Measurements from ENCODE around the gene CDH12. TPM values are rescaled to one million over a fixed set of nuclear protein-coding genes. Genes with fewer than 3 reads are reported as not detected.
"Not testable (repeated sequence)": the region's sequence is repeated elsewhere in the genome, so short reads cannot be mapped to it uniquely, and the experiment has no call there.

CDH12 gene
- polyA plus RNA-seq, 4 donors: 2.6 TPM; not detected in 3

DNA sequence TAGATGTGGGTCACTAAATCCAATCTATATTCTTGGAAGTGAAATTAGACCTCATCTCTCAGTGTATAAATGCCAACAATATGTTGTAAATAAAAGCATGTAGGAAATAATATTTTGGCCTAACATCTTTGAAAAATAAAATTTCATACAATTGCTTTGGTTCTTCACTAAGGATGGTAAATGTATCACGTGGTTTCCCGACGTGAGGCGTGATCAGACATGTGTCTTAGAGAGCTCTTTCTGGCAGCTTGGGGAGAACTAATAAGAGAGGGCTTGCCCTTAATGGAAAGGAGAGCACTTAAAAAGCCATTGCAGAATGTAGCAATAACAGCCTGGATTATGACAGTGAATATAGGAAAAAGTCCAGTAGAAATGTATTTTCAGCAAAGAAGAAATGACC, 602.6 kb downstream of the CDH12 start:
- no peaks in the 10 kb centered on the region for H3K4me1 ChIP-seq (ENCODE audit: control insufficient read depth in 3 of 3, insufficient read depth in 2 of 3, low read depth in 1 of 3, low read length in 2 of 3)
- no peak overlapping the region for H3K27ac ChIP-seq (ENCODE audit: low read depth in 1 of 3, low read length in 2 of 3)
- WGBS, 3 donors: 62 to 64% (median 63%) methylated on average over 4 of the region's 4 CpGs
- DNase-seq: no peak
- H3K4me3 ChIP-seq (ENCODE audit: low read depth in 1 of 3, low read length in 3 of 3): no peak overlapping the region
- H3K9me3 ChIP-seq (ENCODE audit: control insufficient read depth in 2 of 2, insufficient read depth in 1 of 2, low read depth in 1 of 2, low read length in 1 of 2): no peaks in the 10 kb centered on the region
- no peaks in the 10 kb centered on the region for H3K27me3 ChIP-seq (ENCODE audit: control insufficient read depth in 3 of 3, insufficient read depth in 3 of 3, low read length in 3 of 3)
- H3K36me3 ChIP-seq (ENCODE audit: control insufficient read depth in 3 of 3, insufficient read depth in 2 of 3, low read depth in 1 of 3, low read length in 3 of 3): no peaks in the 10 kb centered on the region
- no peak for FAIRE-seq

DNA sequence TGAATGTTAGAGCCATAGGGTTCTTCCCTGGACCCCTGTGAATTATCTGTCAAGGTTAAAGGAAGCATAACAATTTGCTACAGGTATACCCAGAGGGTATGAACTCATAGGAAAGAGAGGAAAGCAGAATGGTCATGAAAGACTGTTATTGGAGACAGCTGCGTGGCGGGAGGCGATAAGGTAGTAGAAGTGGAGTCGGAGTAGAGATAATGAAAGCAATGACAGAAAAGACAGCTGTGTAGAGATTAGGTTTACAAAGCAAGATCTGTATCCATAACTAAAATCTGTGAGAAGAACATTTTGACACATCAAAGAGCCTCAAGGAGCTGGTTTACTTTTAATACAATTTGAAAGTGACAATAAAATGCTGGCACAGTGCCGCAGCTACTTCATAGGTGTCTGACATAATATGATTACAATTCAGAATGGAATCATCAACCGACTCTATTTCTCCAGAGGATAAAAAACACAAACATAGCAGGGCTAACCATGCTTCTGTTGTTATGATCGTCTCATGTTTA, 603.9 kb downstream of the CDH12 start:
- Histone ChIP-seq H3K9me3 (ENCODE audit: control insufficient read depth in 2 of 2, insufficient read depth in 1 of 2, low read depth in 1 of 2, low read length in 1 of 2) (no peaks in the 10 kb centered on the region), H3K27me3 (ENCODE audit: control insufficient read depth in 3 of 3, insufficient read depth in 3 of 3, low read length in 3 of 3) (no peaks in the 10 kb centered on the region), H3K27ac (ENCODE audit: low read depth in 1 of 3, low read length in 2 of 3) (no peak overlapping the region), H3K4me1 (ENCODE audit: control insufficient read depth in 3 of 3, insufficient read depth in 2 of 3, low read depth in 1 of 3, low read length in 2 of 3) (no peaks in the 10 kb centered on the region), H3K36me3 (ENCODE audit: control insufficient read depth in 3 of 3, insufficient read depth in 2 of 3, low read depth in 1 of 3, low read length in 3 of 3) (no peaks in the 10 kb centered on the region), H3K4me3 (ENCODE audit: low read depth in 1 of 3, low read length in 3 of 3) (no peak overlapping the region)
- no peak for FAIRE-seq
- DNase-seq: no peak
- 48 to 79% (median 68%) methylated on average over 7 of the region's 7 CpGs for WGBS, 3 donors

DNA sequence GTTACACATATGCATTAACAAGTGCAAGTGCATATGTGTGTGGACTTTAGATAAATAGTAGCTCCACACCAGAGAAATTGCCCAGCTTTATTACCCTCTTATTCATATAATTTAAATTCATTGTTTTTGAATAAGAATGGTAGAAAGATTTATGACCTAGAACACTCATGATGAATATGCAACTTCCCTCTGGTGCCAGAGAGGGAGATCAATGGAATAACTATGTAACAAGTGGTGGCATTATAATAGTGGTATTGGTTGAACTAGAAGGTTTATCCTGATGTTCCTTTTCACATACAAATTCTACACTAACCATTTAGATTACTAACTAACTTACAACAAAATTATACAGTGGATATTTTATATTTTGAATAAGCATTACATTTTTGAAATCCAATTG, 607.4 kb downstream of the CDH12 start:
- H3K27ac ChIP-seq (ENCODE audit: low read depth in 1 of 3, low read length in 2 of 3): no peak overlapping the region
- no peak for FAIRE-seq
- H3K27me3 ChIP-seq (ENCODE audit: control insufficient read depth in 3 of 3, insufficient read depth in 3 of 3, low read length in 3 of 3): no peaks in the 10 kb centered on the region
- no peaks in the 10 kb centered on the region for H3K4me1 ChIP-seq (ENCODE audit: control insufficient read depth in 3 of 3, insufficient read depth in 2 of 3, low read depth in 1 of 3, low read length in 2 of 3)
- no peaks in the 10 kb centered on the region for H3K9me3 ChIP-seq (ENCODE audit: control insufficient read depth in 2 of 2, insufficient read depth in 1 of 2, low read depth in 1 of 2, low read length in 1 of 2)
- H3K4me3 ChIP-seq (ENCODE audit: low read depth in 1 of 3, low read length in 3 of 3): no peak overlapping the region
- DNase-seq: no peak
- no peaks in the 10 kb centered on the region for H3K36me3 ChIP-seq (ENCODE audit: control insufficient read depth in 3 of 3, insufficient read depth in 2 of 3, low read depth in 1 of 3, low read length in 3 of 3)

DNA sequence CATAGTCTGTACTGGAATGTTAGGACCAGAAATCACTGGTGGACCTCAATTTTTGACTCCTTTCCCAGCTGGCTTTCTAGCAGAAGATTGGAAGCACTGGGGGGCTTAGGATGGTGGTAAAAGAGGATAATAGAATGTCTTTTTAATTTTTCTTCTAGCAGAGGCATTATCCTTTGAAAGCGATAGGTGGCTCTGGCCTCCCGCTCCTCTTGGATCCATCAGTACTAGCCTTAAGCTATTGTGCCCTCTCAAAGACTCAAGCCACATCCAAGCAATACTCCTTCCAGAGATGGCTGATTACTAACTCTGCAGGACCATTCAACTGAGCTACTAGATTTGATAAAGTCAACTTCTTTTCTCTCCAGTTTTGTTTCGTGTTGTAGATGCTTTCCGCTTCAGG, 610.6 kb downstream of the CDH12 start:
- H3K4me1 ChIP-seq (ENCODE audit: control insufficient read depth in 3 of 3, insufficient read depth in 2 of 3, low read depth in 1 of 3, low read length in 2 of 3): no peaks in the 10 kb centered on the region
- H3K27ac ChIP-seq (ENCODE audit: low read depth in 1 of 3, low read length in 2 of 3): no peak overlapping the region
- no peaks in the 10 kb centered on the region for H3K27me3 ChIP-seq (ENCODE audit: control insufficient read depth in 3 of 3, insufficient read depth in 3 of 3, low read length in 3 of 3)
- FAIRE-seq (no peak), DNase-seq (no peak)
- WGBS, 3 donors: 71 to 79% (median 76%) methylated on average over 4 of the region's 4 CpGs
- H3K9me3 ChIP-seq (ENCODE audit: control insufficient read depth in 2 of 2, insufficient read depth in 1 of 2, low read depth in 1 of 2, low read length in 1 of 2): no peaks in the 10 kb centered on the region
- no peak overlapping the region for H3K4me3 ChIP-seq (ENCODE audit: low read depth in 1 of 3, low read length in 3 of 3)
- no peaks in the 10 kb centered on the region for H3K36me3 ChIP-seq (ENCODE audit: control insufficient read depth in 3 of 3, insufficient read depth in 2 of 3, low read depth in 1 of 3, low read length in 3 of 3)

DNA sequence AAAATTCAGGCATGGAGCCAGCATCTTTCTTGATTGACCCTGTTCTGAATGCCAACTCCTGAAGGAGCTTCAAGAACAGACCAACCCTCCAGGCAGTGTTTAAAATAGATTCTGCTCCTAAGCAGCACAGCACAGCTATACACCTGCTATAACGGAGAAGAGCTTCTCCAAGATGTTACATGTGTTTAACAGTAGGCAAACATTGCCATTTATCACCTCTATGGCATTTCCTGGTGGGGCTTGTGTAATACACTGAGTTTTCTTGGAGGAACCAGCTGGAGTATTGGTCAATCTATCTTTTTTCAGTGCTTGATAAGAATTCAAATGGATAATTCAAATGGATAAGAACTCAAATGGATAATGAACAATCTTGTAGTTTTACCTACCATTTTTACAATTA, 615.1 kb downstream of the CDH12 start:
- H3K27ac ChIP-seq (ENCODE audit: low read depth in 1 of 3, low read length in 2 of 3): no peak overlapping the region
- H3K27me3 ChIP-seq (ENCODE audit: control insufficient read depth in 3 of 3, insufficient read depth in 3 of 3, low read length in 3 of 3): no peaks in the 10 kb centered on the region
- no peak for FAIRE-seq
- no peak for DNase-seq
- H3K36me3 ChIP-seq (ENCODE audit: control insufficient read depth in 3 of 3, insufficient read depth in 2 of 3, low read depth in 1 of 3, low read length in 3 of 3): no peaks in the 10 kb centered on the region
- no peak overlapping the region for H3K4me3 ChIP-seq (ENCODE audit: low read depth in 1 of 3, low read length in 3 of 3)
- WGBS, 3 donors: 38 to 51% (median 41%) methylated on average over 1 of the region's 1 CpG
- H3K9me3 ChIP-seq (ENCODE audit: control insufficient read depth in 2 of 2, insufficient read depth in 1 of 2, low read depth in 1 of 2, low read length in 1 of 2): no peaks in the 10 kb centered on the region
- H3K4me1 ChIP-seq (ENCODE audit: control insufficient read depth in 3 of 3, insufficient read depth in 2 of 3, low read depth in 1 of 3, low read length in 2 of 3): no peaks in the 10 kb centered on the region

DNA sequence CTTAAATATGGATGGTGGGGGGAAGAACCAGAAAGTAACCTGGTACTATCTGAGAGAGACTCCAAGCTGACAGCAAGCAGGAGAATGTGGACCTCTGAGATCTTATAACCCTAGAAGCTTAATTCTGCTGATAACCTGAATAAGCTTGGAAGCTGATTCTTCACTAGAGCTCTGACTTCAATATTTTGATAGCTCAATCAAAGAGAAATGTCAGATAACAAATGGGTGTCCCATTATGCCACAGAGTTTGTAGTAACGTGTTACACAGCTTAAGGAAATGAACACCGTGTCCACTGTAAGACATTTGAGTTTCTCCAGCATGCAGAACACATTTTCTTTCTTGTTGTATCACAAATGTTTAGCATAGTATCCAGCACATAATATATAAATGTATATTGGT, 626.7 kb downstream of the CDH12 start:
- Histone ChIP-seq H3K9me3 (ENCODE audit: control insufficient read depth in 2 of 2, insufficient read depth in 1 of 2, low read depth in 1 of 2, low read length in 1 of 2) (no peaks in the 10 kb centered on the region), H3K4me3 (ENCODE audit: low read depth in 1 of 3, low read length in 3 of 3) (no peak overlapping the region), H3K36me3 (ENCODE audit: control insufficient read depth in 3 of 3, insufficient read depth in 2 of 3, low read depth in 1 of 3, low read length in 3 of 3) (no peaks in the 10 kb centered on the region), H3K4me1 (ENCODE audit: control insufficient read depth in 3 of 3, insufficient read depth in 2 of 3, low read depth in 1 of 3, low read length in 2 of 3) (no peaks in the 10 kb centered on the region), H3K27ac (ENCODE audit: low read depth in 1 of 3, low read length in 2 of 3) (no peak overlapping the region), H3K27me3 (ENCODE audit: control insufficient read depth in 3 of 3, insufficient read depth in 3 of 3, low read length in 3 of 3) (no peaks in the 10 kb centered on the region)
- WGBS, 3 donors: 70 to 84% (median 75%) methylated on average over 2 of the region's 2 CpGs
- no peak for FAIRE-seq
- DNase-seq: no peak

DNA sequence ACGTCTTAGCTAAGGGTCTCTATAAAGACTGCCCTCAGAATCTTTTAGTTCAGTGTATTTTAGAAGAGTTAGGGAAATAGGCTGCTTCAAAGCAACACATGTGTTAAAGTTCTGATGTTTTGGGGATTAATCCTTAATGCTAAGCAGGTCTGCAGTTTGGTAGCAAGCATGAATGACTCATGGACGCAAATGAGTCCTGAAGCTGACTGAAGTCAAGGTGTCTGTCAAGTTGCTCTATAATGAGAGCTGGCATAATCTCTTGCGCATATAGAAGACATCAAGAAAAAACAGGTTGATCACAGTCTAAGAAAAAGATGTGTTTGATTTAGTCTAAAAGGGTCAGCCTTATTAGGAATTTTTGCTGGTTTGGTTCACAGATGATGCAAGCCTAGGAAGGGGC, 630.1 kb downstream of the CDH12 start:
- 82 to 86% (median 85%) methylated on average over 3 of the region's 3 CpGs for WGBS, 3 donors
- Histone ChIP-seq H3K4me3 (ENCODE audit: low read depth in 1 of 3, low read length in 3 of 3) (no peak overlapping the region), H3K27ac (ENCODE audit: low read depth in 1 of 3, low read length in 2 of 3) (no peak overlapping the region), H3K27me3 (ENCODE audit: control insufficient read depth in 3 of 3, insufficient read depth in 3 of 3, low read length in 3 of 3) (no peaks in the 10 kb centered on the region), H3K36me3 (ENCODE audit: control insufficient read depth in 3 of 3, insufficient read depth in 2 of 3, low read depth in 1 of 3, low read length in 3 of 3) (no peaks in the 10 kb centered on the region), H3K4me1 (ENCODE audit: control insufficient read depth in 3 of 3, insufficient read depth in 2 of 3, low read depth in 1 of 3, low read length in 2 of 3) (no peaks in the 10 kb centered on the region), H3K9me3 (ENCODE audit: control insufficient read depth in 2 of 2, insufficient read depth in 1 of 2, low read depth in 1 of 2, low read length in 1 of 2) (no peaks in the 10 kb centered on the region)
- DNase-seq (no peak), FAIRE-seq (no peak)

DNA sequence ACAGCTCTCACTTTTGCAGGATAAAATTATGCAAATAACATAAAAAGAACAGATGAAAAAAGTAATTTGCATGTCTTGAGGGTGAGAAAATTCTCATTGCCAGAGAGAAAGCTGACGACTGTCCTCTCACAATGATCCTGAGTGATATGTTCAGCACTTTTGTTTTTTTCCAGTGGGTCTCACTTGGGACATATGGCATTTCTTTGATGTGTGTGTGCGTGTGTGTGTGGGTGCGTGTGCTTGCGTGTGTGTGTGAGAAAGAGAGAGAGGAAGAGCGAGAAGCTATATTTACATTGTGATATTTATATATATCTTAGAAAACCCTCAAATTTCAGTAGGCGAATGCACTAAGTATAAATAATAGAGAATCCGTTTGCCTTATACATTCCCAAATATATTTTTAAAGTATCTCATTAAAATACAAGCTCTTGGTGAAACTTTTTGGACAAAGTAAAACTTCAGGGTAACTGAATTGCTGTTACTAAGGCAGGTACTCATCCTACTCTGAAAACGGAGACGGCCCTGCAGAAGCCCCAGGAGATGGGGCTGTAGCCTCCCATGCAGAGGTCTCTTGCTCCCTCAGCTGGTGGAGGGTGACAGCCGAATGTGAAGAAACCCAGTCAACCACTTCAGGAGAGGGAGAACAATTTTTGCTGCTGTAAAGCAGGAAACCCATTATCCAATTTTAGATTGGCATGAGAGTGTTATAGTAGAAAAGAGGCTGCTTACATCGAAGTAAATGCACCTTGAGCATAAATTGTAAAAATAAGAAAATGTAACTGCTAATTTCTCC, 639.2 kb downstream of the CDH12 start:
- H3K4me1 ChIP-seq (ENCODE audit: control insufficient read depth in 3 of 3, insufficient read depth in 2 of 3, low read depth in 1 of 3, low read length in 2 of 3); H3K27me3 ChIP-seq (ENCODE audit: control insufficient read depth in 3 of 3, insufficient read depth in 3 of 3, low read length in 3 of 3); DNase-seq; H3K9me3 ChIP-seq (ENCODE audit: control insufficient read depth in 2 of 2, insufficient read depth in 1 of 2, low read depth in 1 of 2, low read length in 1 of 2); H3K4me3 ChIP-seq (ENCODE audit: low read depth in 1 of 3, low read length in 3 of 3); H3K27ac ChIP-seq (ENCODE audit: low read depth in 1 of 3, low read length in 2 of 3); FAIRE-seq; H3K36me3 ChIP-seq (ENCODE audit: control insufficient read depth in 3 of 3, insufficient read depth in 2 of 3, low read depth in 1 of 3, low read length in 3 of 3): not testable (repeated sequence)
- 48 to 50% (median 49%) methylated on average over 7 to 9 of the region's 11 CpGs for WGBS, 3 donors

Data from small intestine (tissue), 7 donors.